ENCODE data around the gene ERG28. TPM values are rescaled to one million over a fixed set of nuclear protein-coding genes. Genes with fewer than 3 reads are reported as not detected.

Gene ERG28
- total and polyA plus RNA-seq, 2 of the 13 experiments (the other 11 are each of a cell fraction or from before 2014, with no cell fraction given) = 27.3 to 32.3 TPM

- TF ChIP-seq HNF1A (IDR thresholded peaks at IDR 0.05; ENCODE audit: low read depth) (no peak), HNF1A (CRISPR knock-in tag; IDR thresholded peaks at IDR 0.05; ENCODE audit: borderline replicate concordance) (no peak), SOX6 (IDR thresholded peaks at IDR 0.05) (no peak), SOX6 (CRISPR knock-in tag; IDR thresholded peaks at IDR 0.05) (peak; percentile 21; the same call in 1 of the 2 replicates), CREB3 (CRISPR knock-in tag; IDR thresholded peaks at IDR 0.05) (no peak), CHCHD3 (CRISPR knock-in tag; IDR thresholded peaks at IDR 0.05) (no peak), TOE1 (CRISPR knock-in tag; IDR thresholded peaks at IDR 0.05) (no peak), KDM2A (CRISPR knock-in tag; IDR thresholded peaks at IDR 0.05; ENCODE audit: borderline replicate concordance, low read depth) (no peak), SAP130 (CRISPR knock-in tag; IDR thresholded peaks at IDR 0.05; ENCODE audit: low read depth) (peak; percentile 45), TBX3 (IDR thresholded peaks at IDR 0.05; ENCODE audit: borderline replicate concordance) (no peak), ZNF644 (CRISPR knock-in tag; IDR thresholded peaks at IDR 0.05; ENCODE audit: low read depth) (peak; percentile 76), CENPBD1 (CRISPR knock-in tag; IDR thresholded peaks at IDR 0.05; ENCODE audit: borderline replicate concordance, low read depth) (no peak), ZNF446 (CRISPR knock-in tag; IDR thresholded peaks at IDR 0.05) (no peak), ZNF225 (CRISPR knock-in tag; IDR thresholded peaks at IDR 0.05) (no peak), ZNF572 (CRISPR knock-in tag; IDR thresholded peaks at IDR 0.05) (no peak), HHEX (CRISPR knock-in tag; IDR thresholded peaks at IDR 0.05) (no peak), MBNL3 (CRISPR knock-in tag; conservative IDR thresholded peaks at IDR 0.05) (no peak), HNF4A (CRISPR knock-in tag; IDR thresholded peaks at IDR 0.05) (peak; percentile 70), ZNF296 (CRISPR knock-in tag; conservative IDR thresholded peaks at IDR 0.05) (no peak), ZNF703 (CRISPR knock-in tag; IDR thresholded peaks at IDR 0.05; ENCODE audit: borderline replicate concordance) (no peak), CENPX (CRISPR knock-in tag; IDR thresholded peaks at IDR 0.05) (no peak), ZNF556 (CRISPR knock-in tag; IDR thresholded peaks at IDR 0.05; ENCODE audit: borderline replicate concordance) (0 out of 2 replicates have a peak, but pooled peaks have one; percentile 29), NCOA5 (CRISPR knock-in tag; IDR thresholded peaks at IDR 0.05) (no peak), GMEB1 (CRISPR knock-in tag; IDR thresholded peaks at IDR 0.05; ENCODE audit: borderline replicate concordance) (no peak), ZNF414 (CRISPR knock-in tag; IDR thresholded peaks at IDR 0.05) (no peak), ARNT (IDR thresholded peaks at IDR 0.05) (no peak)
These were observed 33.3 kb downstream of the ERG28 start (continued) for GRCh38 chr14:75627406-75627805.

Measured in HepG2 (cell line).